IMR-90 (cell line): ENCODE measurements around the gene AASS. TPM values are rescaled to one million over a fixed set of nuclear protein-coding genes. Genes with fewer than 3 reads are reported as not detected.

Source experiments
- ATAC-seq: fragments of 200-7000 bp; cut with Tn5 transposase; 2 replicates; pipeline ENCODE4 v1.9.1; 2020; ENCODE audit warnings: low read depth, mild to moderate bottlenecking, moderate library complexity
- BruUV-seq: library from RNA; stranded (reverse); fragments of 400-500 nt; replicated peaks from 2 replicates; lab custom pipeline; 2021; lab: Mats Ljungman, UMichigan
- CTCF ChIA-PET: fragments of 300-600 bp; formaldehyde crosslinking; extraction: SDS; loops from one replicate; lab custom pipeline; 2021; ENCODE audit warnings: antibody characterized with exemption; lab: Yijun Ruan, JAX
- POLR2A ChIA-PET: fragments of 300-600 bp; sonication (Branson Sonifier 250); formaldehyde crosslinking; loops from one replicate; lab custom pipeline; 2022; ENCODE audit warnings: antibody characterized with exemption; ENCODE audit not compliant: unreplicated experiment; lab: Charles Lee
- DNase-seq: peaks from one replicate; pipeline ENCODE4 v3.0.0; 2013
- H2AFZ ChIP-seq: replicated peaks from 2 replicates; pipeline ENCODE3; 2013; ENCODE audit warnings: low read length, mild to moderate bottlenecking; ENCODE audit not compliant: poor library complexity
- H2AK5ac ChIP-seq: 2 replicates; pipeline ENCODE4 v1.6.1; 2013; ENCODE audit warnings: low read depth, low read length, inconsistent platforms
- H2AK9ac ChIP-seq: replicated peaks from 2 replicates; pipeline ENCODE3; 2013; ENCODE audit warnings: mild to moderate bottlenecking, low read depth, low read length, moderate library complexity; ENCODE audit not compliant: poor library complexity
- H2BK120ac ChIP-seq: 2 replicates; pipeline ENCODE4 v1.6.1; 2013; ENCODE audit warnings: low read depth, low read length, inconsistent platforms
- H2BK15ac ChIP-seq: 3 replicates; pipeline ENCODE4 v1.6.1; 2013; ENCODE audit warnings: low read depth, low read length, inconsistent platforms
- H2BK20ac ChIP-seq: 2 replicates; pipeline ENCODE4 v1.6.1; 2013; ENCODE audit warnings: low read depth, mild to moderate bottlenecking, inconsistent platforms, low read length, moderate library complexity
- H2BK5ac ChIP-seq: 2 replicates; pipeline ENCODE4 v1.6.1; 2013; ENCODE audit warnings: mild to moderate bottlenecking, low read depth, low read length, inconsistent platforms; ENCODE audit not compliant: poor library complexity, severe bottlenecking
- H3K14ac ChIP-seq: replicated peaks from 2 replicates; pipeline ENCODE4 v1.6.1; 2013; ENCODE audit warnings: low read depth, low read length, inconsistent platforms
- H3K18ac ChIP-seq: 2 replicates; pipeline ENCODE4 v1.6.1; 2013; ENCODE audit warnings: low read depth, low read length, control low read depth
- H3K23ac ChIP-seq: 2 replicates; pipeline ENCODE4 v1.6.1; 2013; ENCODE audit warnings: low read depth, low read length, inconsistent platforms
- H3K27ac ChIP-seq: 2 replicates; pipeline ENCODE4 v1.5.1; 2013; ENCODE audit warnings: mild to moderate bottlenecking, control low read depth, low read length; ENCODE audit not compliant: insufficient read depth
- H3K27me3 ChIP-seq: 2 replicates; pipeline ENCODE4 v1.6.1; 2013; ENCODE audit warnings: low read length; ENCODE audit not compliant: control insufficient read depth, insufficient read depth
- H3K36me3 ChIP-seq: 2 replicates; pipeline ENCODE4 v1.6.1; 2013; ENCODE audit warnings: low read length, mixed read lengths; ENCODE audit not compliant: control insufficient read depth, insufficient read depth
- H3K4ac ChIP-seq: 2 replicates; pipeline ENCODE4 v1.6.1; 2013; ENCODE audit warnings: low read depth, low read length, inconsistent platforms
- H3K4me1 ChIP-seq: 2 replicates; pipeline ENCODE4 v1.6.1; 2013; ENCODE audit warnings: low read length, mixed read lengths; ENCODE audit not compliant: control insufficient read depth, insufficient read depth
- H3K4me2 ChIP-seq: 2 replicates; pipeline ENCODE4 v1.6.1; 2013; ENCODE audit warnings: low read depth, mild to moderate bottlenecking, control low read depth, low read length, moderate library complexity
- H3K4me3 ChIP-seq: 2 replicates; pipeline ENCODE4 v1.5.1; 2013; ENCODE audit warnings: low read depth, mild to moderate bottlenecking, control low read depth, low read length, moderate library complexity; ENCODE audit not compliant: insufficient read depth
- H3K56ac ChIP-seq: 2 replicates; pipeline ENCODE4 v1.6.1; 2013; ENCODE audit warnings: low read length, inconsistent platforms; ENCODE audit not compliant: insufficient read depth; ENCODE audit errors: extremely low read depth
- H3K79me1 ChIP-seq, 2 experiments: 2 replicates each; pipeline ENCODE4 v1.6.1; 2013; ENCODE audit warnings: low read length in 2 of 2, inconsistent platforms in 1 of 2, low read depth in 1 of 2
- H3K9ac ChIP-seq: 2 replicates; pipeline ENCODE4 v1.6.1; 2013; ENCODE audit warnings: low read depth, low read length, control low read depth
- H3K9me1 ChIP-seq: 2 replicates; pipeline ENCODE4 v1.6.1; 2013; ENCODE audit warnings: low read length, inconsistent platforms; ENCODE audit not compliant: insufficient read depth
- H3K9me3 ChIP-seq: 2 replicates; pipeline ENCODE4 v1.6.1; 2013; ENCODE audit warnings: low read length; ENCODE audit not compliant: control insufficient read depth, insufficient read depth
- H4K20me1 ChIP-seq: 2 replicates; pipeline ENCODE4 v1.6.1; 2013; ENCODE audit warnings: low read length, inconsistent platforms; ENCODE audit not compliant: insufficient read depth
- H4K5ac ChIP-seq: 2 replicates; pipeline ENCODE4 v1.6.1; 2013; ENCODE audit warnings: mild to moderate bottlenecking, low read depth, low read length, control low read depth
- H4K8ac ChIP-seq, 2 experiments: 2 replicates each; pipeline ENCODE4 v1.6.1; 2013; ENCODE audit warnings: low read depth in 2 of 2, low read length in 2 of 2, control low read depth in 1 of 2, inconsistent platforms in 1 of 2
- H4K91ac ChIP-seq: 2 replicates; pipeline ENCODE4 v1.6.1; 2013; ENCODE audit warnings: low read depth, low read length, inconsistent platforms; ENCODE audit not compliant: insufficient read depth
- CEBPB ChIP-seq: IDR thresholded peaks from 2 replicates; pipeline ENCODE4 v1.6.1; 2012; ENCODE audit warnings: low read depth, low read length, improper control_type of control experiment
- CHD1 ChIP-seq: IDR thresholded peaks from 2 replicates; pipeline ENCODE4 v1.6.1; 2012; ENCODE audit warnings: low read depth, low read length, improper control_type of control experiment
- RCOR1 ChIP-seq: IDR thresholded peaks from 2 replicates; pipeline ENCODE4 v1.6.1; 2012; ENCODE audit warnings: mild to moderate bottlenecking, low read length, improper control_type of control experiment; ENCODE audit not compliant: insufficient replicate concordance
- RFX5 ChIP-seq: IDR thresholded peaks from 2 replicates; pipeline ENCODE4 v1.8.0; 2012; ENCODE audit warnings: low read depth, mild to moderate bottlenecking, low read length, moderate library complexity
- WGBS, 2 experiments: methylation state at CpG; one replicate each; pipeline versions ENCODE4 v1.1.5 to v1.1.7; 2013; ENCODE audit warnings: missing lambda C conversion rate in 2 of 2; ENCODE audit not compliant: insufficient read length in 1 of 2; ENCODE audit errors: extremely low coverage in 2 of 2; 5-methylcytosine and 5-hydroxymethylcytosine counted together
- dilution Hi-C: fragments of 300-500 bp; cut with HindIII; formaldehyde crosslinking; loops from one replicate; pipeline ENCODE4 v1.14.3; 2018; ENCODE audit warnings: low sequenced_read_pairs; ENCODE audit not compliant: unreplicated experiment
- in situ Hi-C: fragments of 300-500 bp; cut with MboI; formaldehyde crosslinking; loops from 3 replicates; pipeline ENCODE4 v1.14.3; 2019; ENCODE audit warnings: low sequenced_read_pairs, inconsistent platforms, mixed read lengths
- intact Hi-C: fragments of 100-400 bp; cut with micrococcal nuclease; formaldehyde crosslinking; loops from 2 replicates; pipeline ENCODE4 v1.10.0; 2022
- polyA plus RNA-seq, 3 experiments: library from polyadenylated mRNA; depleted of rRNA; stranded (reverse); fragments of >200 nt; gene quantifications; 2 replicates each; pipeline ENCODE4 v1.2.3, GENCODE V29; 2012; ENCODE audit warnings: low replicate concordance in 1 of 3
- total RNA-seq: library from RNA; depleted of rRNA; stranded (reverse); fragments of >200 nt; gene quantifications from 2 replicates; pipeline ENCODE4 v1.2.3, GENCODE V29; 2012

Gene AASS
- total and polyA plus RNA-seq, 2 of the 4 experiments (the other 2 are of a cell fraction), result 6.1 to 12.9 TPM

DNA sequence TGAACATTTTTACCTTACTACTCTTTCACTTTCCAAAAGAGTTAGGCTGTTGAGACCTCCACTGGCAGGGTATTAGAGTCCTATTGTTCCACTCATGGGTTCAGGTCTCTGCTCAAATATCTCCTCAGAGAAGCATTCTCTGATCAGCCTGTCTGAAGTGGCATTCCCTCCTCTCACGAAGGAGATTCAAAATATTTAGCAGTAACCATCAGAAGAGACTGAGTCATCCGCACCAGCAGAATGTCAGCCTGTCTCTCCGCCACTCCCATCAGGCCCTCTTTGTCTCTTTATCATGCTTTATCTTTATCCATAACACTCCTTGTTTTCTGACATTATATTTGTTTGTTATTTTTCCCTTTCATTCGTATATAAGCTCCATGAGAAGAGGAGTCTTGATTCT, 79.1 kb downstream of the AASS start:
- Histone ChIP-seq H2AK9ac (no peak overlapping the region), H3K9ac (no peak overlapping the region), H3K27me3 (no peaks in the 10 kb centered on the region), H2BK20ac (no peak overlapping the region), H3K56ac (no peak overlapping the region), H3K4me3 (no peak overlapping the region), H3K4me2 (no peak overlapping the region), H2BK5ac (no peak overlapping the region), H4K8ac (no peak overlapping the region), H2BK15ac (no peak overlapping the region), H3K4ac (no peak overlapping the region), H2BK120ac (no peak overlapping the region), H2AK5ac (no peak overlapping the region), H3K9me1 (no peaks in the 10 kb centered on the region), H3K9me3 (no peaks in the 10 kb centered on the region), H4K5ac (no peak overlapping the region), H3K18ac (no peak overlapping the region), H3K79me1 (no peaks in the 10 kb centered on the region), H3K36me3 (no peaks in the 10 kb centered on the region), H3K4me1 (no peaks in the 10 kb centered on the region), H4K20me1 (no peaks in the 10 kb centered on the region), H4K91ac (no peak overlapping the region), H3K14ac (no peak overlapping the region), H3K27ac (no peak overlapping the region), H3K23ac (no peak overlapping the region), H2AFZ (no peak overlapping the region)
- POLR2A ChIA-PET, result no interaction called here
- DNase-seq, result no peak
- no peak for ATAC-seq
- no CpG with 5 or more reads among the region's 4 CpGs for WGBS, 2 experiments
- in situ Hi-C loops (no loop called here), dilution Hi-C loops (no loop called here), intact Hi-C loops (no loop called here)
- TF ChIP-seq CEBPB, result no peak
- TF ChIP-seq CHD1, result no peak
- TF ChIP-seq RFX5, result no peak
- no peak for TF ChIP-seq RCOR1
- BruUV-seq, result no TSS peak
- CTCF ChIA-PET, result interaction anchor here (0.6 kb wide), 1 partner anchor 50 kb away, joined by 3 read pairs; no protein-coding TSS in a partner anchor
